Measurements from ENCODE around the gene ANKS1A. TPM values are rescaled to one million over a fixed set of nuclear protein-coding genes. Genes with fewer than 3 reads are reported as not detected.
A peak's percentile ranks its signal among the peaks of the same experiment; 100 is the strongest.

ANKS1A gene
- total and polyA plus RNA-seq, 4 experiments from 2014 or later, result 1.2 to 15.6 (median 9.4) TPM

DNA sequence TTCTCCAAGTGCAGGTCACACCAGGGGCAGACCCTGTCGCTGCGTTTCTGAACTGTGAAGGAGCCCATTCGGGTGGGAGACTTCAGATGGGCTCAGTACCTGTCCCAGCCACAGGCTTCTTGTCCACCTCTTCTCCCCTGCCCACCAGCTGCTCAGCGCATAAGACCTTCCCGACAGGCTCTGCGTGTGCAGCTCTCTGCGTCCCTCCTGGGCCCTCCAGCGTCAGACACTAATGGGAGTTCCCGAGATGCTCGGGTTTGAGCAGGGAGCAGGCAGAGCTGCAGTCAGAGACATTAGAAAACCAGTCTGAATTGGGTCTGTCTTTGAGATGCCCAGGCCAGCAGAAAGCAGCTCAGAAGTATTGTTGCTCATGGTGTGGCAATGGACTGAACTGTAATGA is 201.7 kb downstream of the ANKS1A start:
- no peak overlapping the region for H3K4me3 ChIP-seq (ENCODE audit: low read length in 2 of 2)
- Mint-ChIP-seq H3K36me3 (peaks cover 35 to 36% of the 10 kb centered on the region in 2 donors), H3K4me3 (no peak overlapping the region), H3K27ac (no peak overlapping the region), H3K4me1 (peaks cover 0 to 1% (median 0%) of the 10 kb centered on the region in 4 donors), H3K9me3 (no peaks in the 10 kb centered on the region), H3K27me3 (no peaks in the 10 kb centered on the region)
- H3K27ac ChIP-seq (ENCODE audit: low read depth, low read length), result no peak overlapping the region
- ChIA-PET POLR2A (ENCODE audit: partially characterized antibody) (no interaction called here), CTCF (ENCODE audit: partially characterized antibody) (no interaction called here)
- intact Hi-C loops (cut with micrococcal nuclease), result no loop called here
- H3K9me3 ChIP-seq (ENCODE audit: control insufficient read depth in 1 of 2, low read length in 2 of 2), result no peaks in the 10 kb centered on the region
- no peak for DNase-seq
- no peaks in the 10 kb centered on the region for H3K4me1 ChIP-seq (ENCODE audit: insufficient read depth, low read length)
- H3K36me3 ChIP-seq (ENCODE audit: insufficient read depth, low read length), result peaks cover 7% of the 10 kb centered on the region
- H3K27me3 ChIP-seq (ENCODE audit: insufficient read depth, low read length), result no peaks in the 10 kb centered on the region

- Histone ChIP-seq H3K27me3 (ENCODE audit: insufficient read depth, low read length) (no peaks in the 10 kb centered on the region), H3K4me1 (ENCODE audit: insufficient read depth, low read length) (no peaks in the 10 kb centered on the region), H3K4me3 (ENCODE audit: low read length in 2 of 2) (no peak overlapping the region), H3K36me3 (ENCODE audit: insufficient read depth, low read length) (peaks cover 7% of the 10 kb centered on the region), H3K27ac (ENCODE audit: low read depth, low read length) (no peak overlapping the region), H3K9me3 (ENCODE audit: control insufficient read depth in 1 of 2, low read length in 2 of 2) (no peaks in the 10 kb centered on the region)
- Mint-ChIP-seq H3K27ac (no peak overlapping the region), H3K9me3 (no peaks in the 10 kb centered on the region), H3K4me1 (peaks cover 0 to 2% (median 0%) of the 10 kb centered on the region in 4 donors), H3K27me3 (no peaks in the 10 kb centered on the region), H3K4me3 (no peak overlapping the region), H3K36me3 (peaks cover 29 to 30% of the 10 kb centered on the region in 2 donors)
- intact Hi-C loops (cut with micrococcal nuclease), result no loop called here
- DNase-seq, result no peak
- POLR2A ChIA-PET (ENCODE audit: partially characterized antibody), result no interaction called here
- CTCF ChIA-PET (ENCODE audit: partially characterized antibody), result no interaction called here
These were observed 202.5 kb downstream of the ANKS1A start for GRCh38 chr6:35091346-35092083.

GRCh38 chr6:35092362-35093117 is 203.5 kb downstream of the ANKS1A start:
- Histone ChIP-seq H3K4me1 (ENCODE audit: insufficient read depth, low read length) (no peaks in the 10 kb centered on the region), H3K27ac (ENCODE audit: low read depth, low read length) (no peak overlapping the region), H3K9me3 (ENCODE audit: control insufficient read depth in 1 of 2, low read length in 2 of 2) (no peaks in the 10 kb centered on the region), H3K36me3 (ENCODE audit: insufficient read depth, low read length) (no peaks in the 10 kb centered on the region), H3K4me3 (ENCODE audit: low read length in 2 of 2) (no peak overlapping the region), H3K27me3 (ENCODE audit: insufficient read depth, low read length) (no peaks in the 10 kb centered on the region)
- H3K9me3 Mint-ChIP-seq, result no peaks in the 10 kb centered on the region
- no peak overlapping the region for H3K4me3 Mint-ChIP-seq
- intact Hi-C loops (cut with micrococcal nuclease), result no loop called here
- H3K36me3 Mint-ChIP-seq, result peaks cover 21 to 22% of the 10 kb centered on the region in 2 donors
- no peak for DNase-seq
- H3K27ac Mint-ChIP-seq, result peak overlapping the region in 2 of 7 donors; percentile 43 to 68
- peaks cover 0 to 2% (median 0%) of the 10 kb centered on the region in 4 donors for H3K4me1 Mint-ChIP-seq
- H3K27me3 Mint-ChIP-seq, result no peaks in the 10 kb centered on the region
- CTCF ChIA-PET (ENCODE audit: partially characterized antibody), result no interaction called here
- POLR2A ChIA-PET (ENCODE audit: partially characterized antibody), result no interaction called here

DNA sequence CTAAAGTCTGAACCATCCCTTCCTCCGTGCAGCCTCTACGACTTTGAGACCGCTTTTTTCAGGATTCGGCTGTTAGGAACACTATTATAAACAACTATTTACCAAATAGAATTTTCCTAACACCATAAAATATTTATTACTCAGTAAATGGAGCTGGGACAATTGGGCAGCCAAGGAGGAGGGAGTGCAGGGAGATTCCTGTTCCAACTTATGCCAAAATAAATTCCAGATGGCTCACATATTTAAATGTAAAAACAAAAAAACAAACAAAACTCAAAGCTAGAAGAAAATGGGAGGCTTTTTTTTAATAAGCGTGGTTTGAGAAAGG is 204.0 kb downstream of the ANKS1A start:
- H3K36me3 ChIP-seq (ENCODE audit: insufficient read depth, low read length), result no peaks in the 10 kb centered on the region
- no peaks in the 10 kb centered on the region for H3K9me3 Mint-ChIP-seq
- no peak for DNase-seq
- intact Hi-C loops (cut with micrococcal nuclease), result no loop called here
- no peak overlapping the region for H3K4me3 ChIP-seq (ENCODE audit: low read length in 2 of 2)
- no peaks in the 10 kb centered on the region for H3K4me1 ChIP-seq (ENCODE audit: insufficient read depth, low read length)
- no peaks in the 10 kb centered on the region for H3K9me3 ChIP-seq (ENCODE audit: control insufficient read depth in 1 of 2, low read length in 2 of 2)
- H3K4me3 Mint-ChIP-seq, result no peak overlapping the region
- H3K27me3 Mint-ChIP-seq, result no peaks in the 10 kb centered on the region
- peaks cover 16% of the 10 kb centered on the region in 2 donors for H3K36me3 Mint-ChIP-seq
- peaks cover 0 to 2% (median 0%) of the 10 kb centered on the region in 4 donors for H3K4me1 Mint-ChIP-seq
- H3K27ac ChIP-seq (ENCODE audit: low read depth, low read length), result no peak overlapping the region
- ChIA-PET CTCF (ENCODE audit: partially characterized antibody) (no interaction called here), POLR2A (ENCODE audit: partially characterized antibody) (no interaction called here)
- H3K27ac Mint-ChIP-seq, result no peak overlapping the region
- H3K27me3 ChIP-seq (ENCODE audit: insufficient read depth, low read length), result no peaks in the 10 kb centered on the region

DNA sequence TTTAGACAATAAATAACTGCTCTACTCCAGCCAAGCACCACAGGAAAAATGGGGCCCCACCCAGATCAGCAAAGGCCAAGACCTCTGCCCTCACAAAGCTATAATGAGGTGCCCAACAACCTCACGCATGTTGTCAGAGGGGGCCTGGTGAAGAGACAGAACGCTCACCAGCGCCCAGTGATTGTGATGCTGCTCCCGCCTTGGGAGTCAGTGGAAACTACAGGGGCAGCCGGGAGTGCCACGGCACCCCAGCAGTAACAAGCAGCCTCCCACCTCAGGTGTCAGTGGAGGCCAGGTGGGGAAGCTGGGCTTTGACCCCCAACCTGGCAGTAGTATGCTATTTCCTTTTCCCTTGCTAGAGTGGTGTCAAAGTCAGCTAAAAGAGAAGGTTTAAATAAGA is 204.7 kb downstream of the ANKS1A start:
- no peaks in the 10 kb centered on the region for H3K27me3 Mint-ChIP-seq
- H3K4me3 Mint-ChIP-seq, result no peak overlapping the region
- Histone ChIP-seq H3K4me3 (ENCODE audit: low read length in 2 of 2) (no peak overlapping the region), H3K27me3 (ENCODE audit: insufficient read depth, low read length) (no peaks in the 10 kb centered on the region), H3K27ac (ENCODE audit: low read depth, low read length) (no peak overlapping the region), H3K9me3 (ENCODE audit: control insufficient read depth in 1 of 2, low read length in 2 of 2) (no peaks in the 10 kb centered on the region), H3K4me1 (ENCODE audit: insufficient read depth, low read length) (no peaks in the 10 kb centered on the region), H3K36me3 (ENCODE audit: insufficient read depth, low read length) (no peaks in the 10 kb centered on the region)
- H3K4me1 Mint-ChIP-seq, result peaks cover 0 to 2% (median 0%) of the 10 kb centered on the region in 4 donors
- no peaks in the 10 kb centered on the region for H3K9me3 Mint-ChIP-seq
- no peak overlapping the region for H3K27ac Mint-ChIP-seq
- ChIA-PET CTCF (ENCODE audit: partially characterized antibody) (no interaction called here), POLR2A (ENCODE audit: partially characterized antibody) (no interaction called here)
- DNase-seq, result no peak
- intact Hi-C loops (cut with micrococcal nuclease), result no loop called here
- H3K36me3 Mint-ChIP-seq, result peaks cover 12 to 15% of the 10 kb centered on the region in 2 donors

GRCh38 chr6:35094183-35094582 is 205.1 kb downstream of the ANKS1A start:
- Mint-ChIP-seq H3K4me3 (no peak overlapping the region), H3K9me3 (no peaks in the 10 kb centered on the region), H3K27me3 (no peaks in the 10 kb centered on the region), H3K4me1 (peaks cover 0 to 2% (median 0%) of the 10 kb centered on the region in 4 donors), H3K36me3 (peaks cover 11 to 14% of the 10 kb centered on the region in 2 donors), H3K27ac (no peak overlapping the region)
- intact Hi-C loops (cut with micrococcal nuclease), result no loop called here
- Histone ChIP-seq H3K27ac (ENCODE audit: low read depth, low read length) (no peak overlapping the region), H3K4me1 (ENCODE audit: insufficient read depth, low read length) (no peaks in the 10 kb centered on the region), H3K36me3 (ENCODE audit: insufficient read depth, low read length) (no peaks in the 10 kb centered on the region), H3K27me3 (ENCODE audit: insufficient read depth, low read length) (no peaks in the 10 kb centered on the region), H3K9me3 (ENCODE audit: control insufficient read depth in 1 of 2, low read length in 2 of 2) (no peaks in the 10 kb centered on the region), H3K4me3 (ENCODE audit: low read length in 2 of 2) (no peak overlapping the region)
- POLR2A ChIA-PET (ENCODE audit: partially characterized antibody), result no interaction called here
- no peak for DNase-seq
- CTCF ChIA-PET (ENCODE audit: partially characterized antibody), result no interaction called here

- CTCF ChIA-PET (ENCODE audit: partially characterized antibody), result no interaction called here
- peaks cover 0 to 2% (median 0%) of the 10 kb centered on the region in 4 donors for H3K4me1 Mint-ChIP-seq
- peaks cover 2 to 4% of the 10 kb centered on the region in 2 donors for H3K36me3 Mint-ChIP-seq
- Histone ChIP-seq H3K27ac (ENCODE audit: low read depth, low read length) (no peak overlapping the region), H3K9me3 (ENCODE audit: control insufficient read depth in 1 of 2, low read length in 2 of 2) (no peaks in the 10 kb centered on the region), H3K27me3 (ENCODE audit: insufficient read depth, low read length) (no peaks in the 10 kb centered on the region), H3K4me3 (ENCODE audit: low read length in 2 of 2) (no peak overlapping the region), H3K4me1 (ENCODE audit: insufficient read depth, low read length) (no peaks in the 10 kb centered on the region), H3K36me3 (ENCODE audit: insufficient read depth, low read length) (no peaks in the 10 kb centered on the region)
- H3K27ac Mint-ChIP-seq, result peak overlapping the region in 1 of 7 donors; percentile 13
- H3K9me3 Mint-ChIP-seq, result no peaks in the 10 kb centered on the region
- DNase-seq, result no peak
- intact Hi-C loops (cut with micrococcal nuclease), result no loop called here
- POLR2A ChIA-PET (ENCODE audit: partially characterized antibody), result no interaction called here
- no peaks in the 10 kb centered on the region for H3K27me3 Mint-ChIP-seq
- no peak overlapping the region for H3K4me3 Mint-ChIP-seq
These were observed 207.2 kb downstream of the ANKS1A start for GRCh38 chr6:35096129-35096862.

All from CD4-positive, alpha-beta memory T cell (primary cell).